Adipose tissue (tissue), 3 donors: Measurements from ENCODE around the gene FARP2. TPM values are rescaled to one million over a fixed set of nuclear protein-coding genes. Genes with fewer than 3 reads are reported as not detected.
"Not testable (repeated sequence)": the region's sequence is repeated elsewhere in the genome, so short reads cannot be mapped to it uniquely, and the experiment has no call there.

ENCODE experiments used
- H3K27ac ChIP-seq: one replicate; pipeline ENCODE4 v1.5.1; 2013; ENCODE audit warnings: low read depth, low read length
- WGBS, 3 donors: extraction: QIAGEN DNeasy Blood & Tissue Kit; methylation state at CpG; one replicate each; pipeline ENCODE4 v1.1.7; 2013; 5-methylcytosine and 5-hydroxymethylcytosine counted together
- polyA plus RNA-seq, 3 donors: library from polyadenylated mRNA; stranded (reverse); fragments of 200-250 nt; gene quantifications; one replicate each; pipeline ENCODE4 v1.2.3, GENCODE V29; 2013
- donor health status: healthy with polysubstance abuse.
- donor health status: Bipolar disorder and iron deficiency.
- donor health status: healthy.

Gene FARP2
- polyA plus RNA-seq, 3 donors: 10.2 to 17.5 (median 14.1) TPM

- no peak overlapping the region for H3K27ac ChIP-seq
- 78 to 94% (median 86%) methylated on average over 3 of the region's 3 CpGs for WGBS, 3 donors
These were observed 69.3 kb downstream of the FARP2 start for GRCh38 chr2:241425368-241425767.

- WGBS, 3 donors: 87 to 95% (median 89%) methylated on average over 2 of the region's 2 CpGs
- H3K27ac ChIP-seq: no peak overlapping the region
These were observed 74.1 kb downstream of the FARP2 start for GRCh38 chr2:241430178-241430577.

- H3K27ac ChIP-seq: no peak overlapping the region
- WGBS, 3 donors: 78 to 91% (median 89%) methylated on average over 6 of the region's 6 CpGs
These were observed 76.9 kb downstream of the FARP2 start for GRCh38 chr2:241432824-241433448.

- WGBS, 3 donors: 94 to 97% (median 96%) methylated on average over 2 of the region's 2 CpGs
- H3K27ac ChIP-seq: no peak overlapping the region
These were observed 81.1 kb downstream of the FARP2 start for GRCh38 chr2:241437179-241437578.

DNA sequence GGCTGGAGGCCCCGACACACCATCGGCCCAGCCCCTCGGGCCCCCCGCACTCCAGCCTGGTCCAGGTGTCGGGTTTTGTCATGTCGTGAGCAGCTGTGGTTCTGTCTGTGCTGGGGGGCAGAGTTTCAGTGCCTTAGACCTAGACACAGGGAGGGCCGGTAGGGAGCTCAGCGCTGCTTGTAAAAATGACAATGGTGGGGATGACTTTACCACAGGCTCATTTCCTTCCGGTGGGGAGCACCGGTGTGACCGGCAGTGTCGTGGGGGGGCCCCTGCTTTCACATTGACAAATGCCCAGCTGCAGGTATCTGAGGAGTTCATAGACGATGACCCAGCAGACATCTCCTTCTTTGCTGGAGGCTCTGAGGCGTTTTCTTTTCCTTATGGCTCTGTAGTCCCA lies 85.4 kb downstream of the FARP2 start:
- WGBS, 3 donors: 87 to 90% (median 87%) methylated on average over 14 of the region's 14 CpGs
- no peak overlapping the region for H3K27ac ChIP-seq

DNA sequence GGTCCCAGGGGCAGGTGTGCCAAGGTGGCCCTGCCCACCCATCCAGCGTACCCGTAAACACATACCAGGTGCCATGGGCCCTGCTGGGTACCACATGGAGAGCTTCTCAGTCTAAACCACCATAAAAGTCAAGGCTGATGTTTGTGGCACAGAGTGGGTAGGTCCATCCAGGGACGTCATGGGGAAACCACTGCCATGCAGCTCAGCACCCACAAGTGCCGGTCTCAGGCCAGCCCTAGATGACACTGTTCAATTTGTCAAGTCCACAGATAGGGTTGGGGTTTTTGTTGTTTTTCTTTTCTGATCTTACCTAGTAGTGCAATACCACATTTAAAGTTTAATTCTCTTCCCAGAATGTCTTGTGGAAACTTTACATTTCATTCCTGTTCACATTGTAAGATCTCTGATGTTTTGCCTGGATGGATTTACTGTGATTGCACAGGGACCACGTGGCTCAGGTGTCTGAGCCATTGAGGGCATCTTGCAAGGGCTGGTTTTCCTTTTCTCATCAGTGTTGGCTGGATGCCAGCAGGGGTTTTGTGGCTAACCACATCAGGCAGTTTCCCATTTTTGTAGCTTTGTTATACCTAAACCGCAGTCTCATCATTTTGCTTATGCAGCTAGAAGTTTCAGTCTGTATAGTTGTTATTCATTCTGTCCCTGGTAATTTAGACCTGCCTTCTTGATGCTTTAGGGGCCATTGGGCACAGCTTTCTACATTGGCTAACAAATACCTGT lies 87.6 kb downstream of the FARP2 start:
- H3K27ac ChIP-seq: no peak overlapping the region
- WGBS, 3 donors: 66 to 89% (median 76%) methylated on average over 6 of the region's 6 CpGs

DNA sequence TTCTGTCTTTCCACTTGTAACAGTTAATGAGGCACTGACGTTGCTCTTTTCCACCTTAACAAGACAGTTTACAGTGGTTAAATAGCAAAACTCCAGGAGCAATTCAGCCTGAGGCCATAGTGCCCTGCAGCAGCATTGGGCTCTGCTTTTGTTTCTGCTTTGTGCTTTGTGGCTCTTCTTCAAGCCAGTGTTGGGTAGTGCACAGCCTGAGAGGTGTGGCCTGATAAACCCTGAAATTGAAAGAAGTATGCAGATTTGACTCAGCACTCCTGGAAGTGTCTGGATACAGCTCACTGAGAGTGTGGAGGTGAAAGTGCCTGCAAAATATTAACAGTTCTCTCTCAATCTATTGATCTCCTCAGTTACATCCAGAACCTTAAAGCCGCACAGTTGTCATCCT lies 89.3 kb downstream of the FARP2 start:
- 79 to 88% (median 85%) methylated on average over 2 of the region's 2 CpGs for WGBS, 3 donors

GRCh38 chr2:241450092-241450491 lies 94.0 kb downstream of the FARP2 start:
- H3K27ac ChIP-seq: not testable (repeated sequence)
- 89 to 99% (median 92%) methylated on average over 6 to 7 of the region's 7 CpGs for WGBS, 3 donors

More for the DNA sequence above, 89.3 kb downstream of the FARP2 start:
- no peak overlapping the region for H3K27ac ChIP-seq

- H3K27ac ChIP-seq: no peak overlapping the region
- 44 to 83% (median 79%) methylated on average over 10 of the region's 10 CpGs for WGBS, 3 donors
These were observed 95.9 kb downstream of the FARP2 start for GRCh38 chr2:241451840-241452506.

GRCh38 chr2:241453919-241454318 lies 97.8 kb downstream of the FARP2 start:
- WGBS, 3 donors: 75 to 95% (median 89%) methylated on average over 9 of the region's 9 CpGs
- not testable (repeated sequence) for H3K27ac ChIP-seq

- WGBS, 3 donors: 56 to 66% (median 65%) methylated on average over 3 of the region's 3 CpGs
- H3K27ac ChIP-seq: no peak overlapping the region
These were observed 98.9 kb downstream of the FARP2 start for GRCh38 chr2:241454837-241455485.

DNA sequence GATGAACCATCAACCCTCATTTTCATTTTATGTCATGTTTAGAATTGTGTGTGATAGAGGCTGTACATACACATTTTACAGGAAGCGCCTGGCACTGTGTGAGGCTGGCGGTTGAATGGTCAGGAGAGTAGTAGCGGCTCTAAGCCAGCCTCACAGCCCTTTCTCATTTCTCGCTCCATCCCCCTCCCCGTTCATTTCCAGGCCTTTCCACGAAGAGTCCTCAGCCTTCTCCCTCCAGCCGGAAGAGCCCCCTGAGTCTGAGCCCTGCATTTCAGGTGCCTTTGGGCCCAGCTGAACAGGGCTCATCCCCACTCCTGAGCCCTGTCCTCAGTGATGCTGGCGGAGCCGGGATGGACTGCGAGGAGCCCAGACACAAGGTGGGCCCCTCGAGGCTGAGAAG lies 100.5 kb downstream of the FARP2 start:
- 82 to 91% (median 84%) methylated on average over 11 of the region's 11 CpGs for WGBS, 3 donors
- H3K27ac ChIP-seq: no peak overlapping the region

- WGBS, 3 donors: 87 to 97% (median 90%) methylated on average over 5 of the region's 5 CpGs
- no peak overlapping the region for H3K27ac ChIP-seq
These were observed 102.6 kb downstream of the FARP2 start for GRCh38 chr2:241458687-241459086.

- no peak overlapping the region for H3K27ac ChIP-seq
- WGBS, 3 donors: 93 to 95% (median 94%) methylated on average over 12 to 13 of the region's 13 CpGs
These were observed 103.4 kb downstream of the FARP2 start for GRCh38 chr2:241459520-241459919.

- H3K27ac ChIP-seq: no peak overlapping the region
- 47 to 76% (median 76%) methylated on average over 3 of the region's 3 CpGs for WGBS, 3 donors
These were observed 104.5 kb downstream of the FARP2 start for GRCh38 chr2:241460631-241461030.

GRCh38 chr2:241461693-241462677 lies 105.9 kb downstream of the FARP2 start:
- H3K27ac ChIP-seq: no peak overlapping the region

GRCh38 chr2:241463276-241464135 lies 107.4 kb downstream of the FARP2 start:
- no peak overlapping the region for H3K27ac ChIP-seq
- WGBS, 3 donors: 93 to 96% (median 93%) methylated on average over 18 of the region's 18 CpGs

More at GRCh38 chr2:241461693-241462677, 105.9 kb downstream of the FARP2 start:
- 33 to 93% (median 88%) methylated on average over 19 of the region's 19 CpGs for WGBS, 3 donors
